HL-60 (cell line): ENCODE data around the gene SNRNP25.

Source experiments
- DNase-seq, 2 experiments: peaks; one replicate each; pipeline ENCODE4 v3.0.0-alpha.2; 2010 to 2020; ENCODE audit warnings: low read depth in 1 of 2, low spot score in 1 of 2
- H3K27ac ChIP-seq: fragments of 250-450 bp; sonication (Bioruptor Pico); replicated peaks from 2 replicates; pipeline ENCODE4 v1.5.1; 2020; ENCODE audit warnings: mild to moderate bottlenecking, moderate library complexity
- H3K27me3 ChIP-seq: fragments of 250-450 bp; sonication (Bioruptor Pico); 2 replicates; pipeline ENCODE4 v1.5.1; 2021; ENCODE audit warnings: mild to moderate bottlenecking, moderate library complexity; ENCODE audit not compliant: insufficient read depth, poor library complexity, severe bottlenecking
- H3K4me3 ChIP-seq: replicated peaks from 2 replicates; pipeline ENCODE4 v1.5.1; 2011; ENCODE audit warnings: mild to moderate bottlenecking, control low read depth, low read length; ENCODE audit not compliant: insufficient read depth
- CTCF ChIP-seq: IDR thresholded peaks from one replicate; pipeline ENCODE4 v1.5.1; 2011; ENCODE audit warnings: low read length, control low read depth, inconsistent platforms; ENCODE audit not compliant: insufficient read depth
- GABPA ChIP-seq: IDR thresholded peaks from 2 replicates; pipeline ENCODE4 v1.6.1; 2012; ENCODE audit warnings: low read depth
- POLR2AphosphoS5 ChIP-seq: IDR thresholded peaks from 2 replicates; pipeline ENCODE4 v1.6.1; 2012; ENCODE audit warnings: low read depth
- REST ChIP-seq: IDR thresholded peaks from 2 replicates; pipeline ENCODE4 v1.6.1; 2012; ENCODE audit warnings: low read depth; ENCODE audit not compliant: insufficient replicate concordance
- SPI1 ChIP-seq: IDR thresholded peaks from 2 replicates; pipeline ENCODE4 v1.6.1; 2012; ENCODE audit warnings: low read depth, mild to moderate bottlenecking, borderline replicate concordance

Gene SNRNP25

GRCh38 chr16:64914-65255 lies 11.3 kb downstream of the SNRNP25 start:
- no peak for TF ChIP-seq CTCF
- no peak for TF ChIP-seq GABPA
- TF ChIP-seq SPI1 = no peak
- TF ChIP-seq POLR2AphosphoS5 = no peak
- no peak for TF ChIP-seq REST
- Histone ChIP-seq H3K4me3 (no peak overlapping the region), H3K27ac (no peak overlapping the region), H3K27me3 (no peaks in the 10 kb centered on the region)
- no peak for DNase-seq

GRCh38 chr16:65745-66144 lies 12.1 kb downstream of the SNRNP25 start:
- Histone ChIP-seq H3K27ac (no peak overlapping the region), H3K4me3 (no peak overlapping the region), H3K27me3 (no peaks in the 10 kb centered on the region)
- TF ChIP-seq POLR2AphosphoS5 (no peak), SPI1 (no peak), REST (no peak), GABPA (no peak), CTCF (peak; percentile 96)
- DNase-seq = peak in 1 of 2 experiments; percentile 86

- TF ChIP-seq SPI1 = no peak
- no peak for TF ChIP-seq REST
- TF ChIP-seq POLR2AphosphoS5 = no peak
- TF ChIP-seq CTCF = no peak
- no peak for TF ChIP-seq GABPA
- Histone ChIP-seq H3K4me3 (no peak overlapping the region), H3K27ac (no peak overlapping the region), H3K27me3 (peaks cover 7% of the 10 kb centered on the region)
- no peak for DNase-seq
Measured at GRCh38 chr16:66309-67182, 12.9 kb downstream of the SNRNP25 start.
